GM08714 (cell line): ENCODE results near the gene TNS1.

Source experiments
- H3K4me3 ChIP-seq: fragments of 200-500 bp; sonication (Bioruptor generic); 2 replicates; pipeline ENCODE4 v1.5.1; 2014; ENCODE audit warnings: mild to moderate bottlenecking, low read length, inconsistent platforms
- ZNF274 ChIP-seq: IDR thresholded peaks from 2 replicates; pipeline ENCODE4 v1.6.1; 2012; ENCODE audit warnings: mild to moderate bottlenecking, low read depth, low read length

Gene TNS1

DNA sequence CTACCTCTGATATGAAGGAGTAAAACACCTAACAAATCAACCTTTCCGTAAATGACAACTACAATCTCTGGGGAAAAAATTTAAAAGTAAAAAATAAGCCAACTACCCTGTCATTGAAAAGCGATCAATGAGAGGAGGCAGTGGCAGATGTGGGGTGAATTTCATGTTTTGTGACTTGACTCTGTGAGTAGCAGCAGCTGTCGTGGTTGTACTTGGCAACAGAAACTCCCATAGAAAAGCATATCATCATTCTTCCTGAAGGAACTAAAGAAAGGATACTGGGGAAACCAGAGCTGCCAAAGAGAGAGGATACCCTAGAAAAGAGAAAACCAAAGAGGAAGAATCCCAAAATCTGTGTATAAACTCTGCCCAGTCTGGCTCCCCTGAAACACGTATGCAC is 236.4 kb downstream of the TNS1 start:
- TF ChIP-seq ZNF274: no peak

DNA sequence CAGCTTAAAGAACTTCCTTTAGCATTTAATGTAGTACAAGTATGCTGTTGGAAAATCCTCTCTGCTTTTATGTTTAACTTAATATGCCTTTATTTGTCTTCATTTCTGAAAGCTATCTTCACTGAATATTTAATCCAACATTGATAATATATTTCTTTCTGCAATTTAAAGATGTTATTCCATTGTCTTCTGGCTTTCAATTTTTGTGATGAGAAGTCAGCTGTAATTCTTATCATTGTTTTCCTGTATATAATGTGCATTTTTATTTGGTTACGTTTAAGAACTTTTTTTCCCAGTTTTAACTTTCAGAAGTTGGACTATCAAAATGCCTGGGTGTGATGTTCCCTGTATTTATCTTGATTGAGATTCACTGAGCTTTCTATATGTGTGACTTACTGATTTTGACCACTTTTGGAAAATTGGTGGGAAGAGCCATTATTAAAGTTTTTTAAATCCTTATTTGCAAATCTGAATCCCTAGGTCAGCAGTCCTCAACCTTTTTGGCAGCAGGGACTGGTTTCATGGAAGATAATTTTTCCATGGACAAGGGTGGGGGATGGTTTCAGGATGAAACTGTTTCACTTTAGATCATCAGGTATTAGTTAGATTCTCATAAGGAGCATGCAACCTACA is 241.0 kb downstream of the TNS1 start:
- no peak overlapping the region for H3K4me3 ChIP-seq
- TF ChIP-seq ZNF274: no peak

More for the DNA sequence above, 236.4 kb downstream of the TNS1 start:
- no peak overlapping the region for H3K4me3 ChIP-seq

DNA sequence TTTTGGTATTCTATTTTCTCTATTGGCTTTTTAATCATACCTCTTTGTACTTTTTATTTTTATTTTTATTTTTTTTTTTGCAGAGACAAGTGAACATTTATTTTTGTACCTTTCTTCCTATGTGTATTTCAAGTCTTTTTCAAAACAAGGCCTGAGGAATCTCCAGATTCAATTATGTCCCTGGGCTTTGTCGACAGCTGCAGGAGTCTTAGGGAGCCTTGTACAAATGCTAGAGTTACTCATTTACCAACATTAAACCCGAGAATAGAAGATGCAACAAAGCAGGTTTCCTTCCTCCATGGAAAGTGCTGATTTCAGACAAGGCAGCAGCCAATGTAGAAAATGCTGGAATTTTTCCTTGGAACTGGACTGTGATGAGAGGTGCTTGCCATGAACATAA is 242.8 kb downstream of the TNS1 start:
- no peak overlapping the region for H3K4me3 ChIP-seq
- TF ChIP-seq ZNF274: no peak

DNA sequence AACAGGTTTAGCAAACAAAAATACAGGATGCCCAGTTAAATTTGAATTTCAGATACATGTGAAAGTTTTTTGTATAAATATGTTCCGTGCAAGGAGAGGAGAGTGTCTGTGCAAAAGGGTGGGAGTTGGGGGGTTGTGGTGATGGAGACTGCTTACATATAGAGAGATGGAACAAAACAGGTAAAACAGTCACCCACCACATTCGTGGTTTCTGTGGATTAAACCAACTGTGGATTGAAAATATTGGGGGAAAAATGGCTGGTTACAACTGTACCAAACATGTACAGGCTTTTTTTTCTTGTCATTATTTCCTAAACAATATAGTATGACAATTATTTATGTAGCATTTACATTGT is 245.7 kb downstream of the TNS1 start:
- TF ChIP-seq ZNF274: no peak
- H3K4me3 ChIP-seq: no peak overlapping the region

DNA sequence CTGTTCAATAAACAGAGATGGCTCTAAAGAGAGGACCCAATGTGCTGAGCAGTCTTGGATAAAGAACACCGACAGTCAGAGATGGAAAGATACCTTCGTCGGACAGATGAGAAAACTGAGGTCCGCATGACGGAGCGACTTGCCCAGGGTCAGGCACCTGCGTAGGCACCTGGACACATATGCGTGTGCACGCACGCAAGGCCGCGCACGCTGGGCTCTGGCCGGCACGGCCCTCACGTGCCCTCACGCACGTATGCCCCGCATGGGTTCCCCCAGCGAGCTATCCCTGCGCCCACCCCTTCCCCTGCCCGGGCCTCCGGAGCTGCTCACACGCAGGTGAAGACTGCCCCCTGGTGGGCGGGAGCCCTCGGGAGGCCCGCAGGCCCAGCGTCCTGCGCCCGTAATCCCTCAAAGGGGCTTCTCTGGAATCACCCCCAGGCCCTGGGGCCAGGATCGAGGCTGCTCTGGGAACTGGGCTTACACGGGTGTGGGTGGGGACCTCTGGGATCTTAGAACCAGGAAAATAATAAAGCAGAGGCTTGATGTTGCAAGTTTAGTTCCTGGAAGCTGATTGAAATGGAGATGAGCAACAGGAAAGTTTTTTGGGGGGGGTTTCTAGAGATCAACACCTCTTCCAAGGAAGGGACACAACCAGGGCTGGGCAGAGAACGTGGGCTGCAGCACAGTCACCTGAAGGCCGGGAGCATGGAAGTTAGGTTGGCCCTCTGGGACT is 246.3 kb downstream of the TNS1 start:
- no peak overlapping the region; the same call in 1 of the 2 replicates for H3K4me3 ChIP-seq
- no peak for TF ChIP-seq ZNF274

DNA sequence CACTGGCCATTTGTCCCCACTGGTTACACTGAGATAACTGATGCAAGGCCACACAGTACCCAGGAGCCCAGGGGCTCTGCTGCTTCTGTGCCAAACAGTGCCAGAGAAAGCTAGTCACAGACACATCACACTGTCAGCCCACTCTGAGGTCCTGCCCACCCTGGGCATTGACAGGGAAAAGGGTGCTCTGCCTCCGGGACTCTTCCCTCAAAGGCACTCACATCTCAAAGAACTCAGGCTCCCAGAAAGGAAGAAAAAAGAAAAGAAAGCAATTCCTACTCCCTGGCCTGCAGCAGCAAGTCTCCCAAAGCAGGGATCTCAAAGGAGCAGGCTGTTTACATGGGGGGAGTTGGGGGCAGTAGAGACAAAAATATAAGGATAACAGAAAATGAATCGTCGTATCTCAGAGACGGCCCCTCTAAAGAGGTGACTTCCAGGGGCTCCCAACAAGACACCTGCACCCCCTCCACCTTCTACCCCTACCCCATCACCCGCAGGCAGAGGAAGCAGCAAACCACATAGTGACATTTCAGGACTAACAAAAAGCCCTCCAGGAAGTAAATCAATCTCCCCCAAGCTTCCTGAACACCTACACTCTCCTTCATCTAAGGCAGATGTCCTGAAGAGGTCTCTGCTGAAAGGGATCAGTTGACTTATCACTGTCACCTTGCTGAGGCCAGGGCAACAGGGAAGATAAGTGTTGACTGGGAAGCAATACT is 247.6 kb downstream of the TNS1 start:
- H3K4me3 ChIP-seq: no peak overlapping the region
- no peak for TF ChIP-seq ZNF274

DNA sequence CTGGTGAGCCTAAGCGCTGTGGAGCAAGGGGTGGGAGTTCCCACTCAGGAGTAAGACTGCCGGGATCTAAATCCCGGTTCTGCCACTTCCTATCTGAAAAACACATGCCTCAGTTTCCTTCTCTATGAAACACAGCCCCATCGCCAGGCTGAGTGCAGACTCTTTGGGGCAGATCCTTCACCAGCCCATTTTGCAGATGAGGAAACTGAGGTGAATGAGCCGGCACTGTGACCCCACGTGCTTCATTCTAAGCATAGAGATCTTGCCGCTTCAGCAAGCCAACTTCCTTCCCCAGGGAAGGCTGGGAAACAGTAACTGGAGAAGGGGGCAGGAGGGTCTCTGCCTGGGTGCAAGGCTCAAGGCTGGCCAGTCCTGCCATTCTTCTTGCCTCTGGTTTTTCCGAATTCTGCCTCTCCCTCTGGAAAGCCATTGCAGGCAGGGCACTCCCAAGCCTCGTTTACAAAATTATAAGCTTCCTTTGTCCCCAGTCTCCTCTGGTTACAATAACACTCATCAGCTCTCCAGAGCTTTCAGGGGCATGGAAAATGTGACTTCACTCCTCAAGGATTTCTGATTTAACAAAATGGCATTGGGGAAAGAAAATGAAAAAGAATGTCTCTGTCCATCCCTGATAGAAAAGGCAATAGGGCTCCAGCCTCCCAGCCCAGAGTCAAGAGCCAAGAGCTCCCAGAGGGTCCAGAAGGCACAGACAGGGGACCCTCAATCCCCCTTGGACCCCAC is 249.2 kb downstream of the TNS1 start:
- TF ChIP-seq ZNF274: no peak
- no peak overlapping the region for H3K4me3 ChIP-seq

DNA sequence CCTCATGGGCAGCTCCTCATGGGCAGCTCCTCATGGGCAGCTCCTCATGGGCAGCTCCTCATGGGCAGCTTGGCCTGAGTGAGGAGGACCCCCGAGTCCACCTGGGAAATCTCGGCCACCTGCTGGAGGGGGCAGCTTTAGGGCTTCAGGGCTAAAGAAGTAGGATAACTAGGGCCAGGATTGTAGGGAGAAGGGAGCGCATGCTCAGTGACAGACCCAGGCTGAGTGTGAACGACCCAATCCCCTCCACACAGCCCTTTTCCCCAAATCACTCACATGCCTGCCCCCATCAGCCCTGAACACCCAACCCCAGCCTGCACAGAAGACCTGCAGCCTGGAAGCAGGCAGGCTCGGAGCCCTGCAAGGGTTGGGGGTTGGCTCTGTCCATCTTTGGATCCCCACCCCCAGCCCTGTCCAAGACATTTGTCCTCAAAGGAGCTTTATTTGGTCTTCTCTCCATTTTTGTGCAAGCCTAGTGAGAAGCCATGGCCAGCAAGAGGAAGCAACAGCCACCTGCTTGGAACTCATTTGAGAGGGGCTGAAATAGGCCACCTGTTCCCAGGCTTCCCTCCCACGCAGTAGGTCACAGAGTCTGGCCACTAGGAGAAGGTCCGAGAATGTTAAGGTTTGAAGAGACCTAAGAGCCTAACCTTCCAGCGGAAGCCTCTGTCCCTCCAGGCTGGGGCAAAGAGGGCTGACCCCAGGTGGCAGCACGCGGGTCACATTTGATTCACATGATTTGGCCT is 249.9 kb downstream of the TNS1 start:
- TF ChIP-seq ZNF274: no peak
- no peak overlapping the region for H3K4me3 ChIP-seq

DNA sequence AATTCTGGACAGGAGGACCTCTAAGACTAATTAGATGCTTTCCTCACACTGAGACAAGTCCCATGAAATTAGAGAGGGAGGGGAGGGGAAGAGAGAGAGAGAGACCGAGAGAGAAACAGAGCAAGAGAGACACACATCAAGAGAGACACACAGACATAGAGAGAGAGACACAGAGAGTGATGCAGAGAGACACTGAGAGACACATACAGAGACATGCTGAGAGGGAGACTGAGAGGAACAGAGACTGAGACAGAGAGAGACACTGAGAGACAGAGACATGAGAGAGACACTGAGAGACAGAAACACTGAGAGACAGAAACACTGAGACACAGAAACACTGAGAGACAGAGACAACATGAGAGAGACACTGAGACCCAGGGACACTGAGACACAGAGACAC is 250.8 kb downstream of the TNS1 start:
- no peak overlapping the region for H3K4me3 ChIP-seq
- no peak for TF ChIP-seq ZNF274

DNA sequence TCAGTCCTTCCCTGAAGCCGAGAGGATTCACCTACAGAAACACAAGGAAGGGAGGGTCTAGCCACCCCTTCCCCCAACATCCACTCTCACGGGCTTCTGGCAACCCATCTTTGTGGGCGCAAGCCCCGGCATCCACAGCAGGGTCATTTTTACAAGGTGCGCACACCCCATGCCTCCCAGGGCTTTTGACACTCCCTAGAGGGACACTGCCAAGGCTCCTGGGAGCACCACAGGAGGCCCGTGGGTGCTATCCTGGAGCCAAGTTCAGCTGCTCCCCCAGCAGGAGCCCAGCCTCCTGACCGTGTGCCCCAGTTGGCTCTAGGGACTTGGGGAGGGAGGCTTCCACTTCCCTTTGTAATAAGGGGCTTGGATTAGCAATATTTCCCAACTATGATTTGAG is 251.6 kb downstream of the TNS1 start:
- no peak for TF ChIP-seq ZNF274
- H3K4me3 ChIP-seq: no peak overlapping the region
